IMR-90 (cell line): ENCODE data around the gene SLC35B3.

Experiments
- MXI1 ChIP-seq: IDR thresholded peaks from 2 replicates; pipeline ENCODE4 v1.6.1; 2012; ENCODE audit warnings: low read depth, mild to moderate bottlenecking, low read length, moderate library complexity, borderline replicate concordance
- RFX5 ChIP-seq: IDR thresholded peaks from 2 replicates; pipeline ENCODE4 v1.8.0; 2012; ENCODE audit warnings: low read depth, mild to moderate bottlenecking, low read length, moderate library complexity
- SMC3 ChIP-seq: fragments of 150-350 bp; IDR thresholded peaks from 2 replicates; pipeline ENCODE4 v1.6.1; 2016; ENCODE audit warnings: low read depth, mild to moderate bottlenecking, antibody characterized with exemption, low read length, moderate library complexity
- TF ChIP-seq, protein P1 (sequence below): conservative IDR thresholded peaks from 2 replicates; pipeline ENCODE4 v1.5.1; 2012; ENCODE audit warnings: mild to moderate bottlenecking, low read depth, low read length, improper control_type of control experiment

DNA sequence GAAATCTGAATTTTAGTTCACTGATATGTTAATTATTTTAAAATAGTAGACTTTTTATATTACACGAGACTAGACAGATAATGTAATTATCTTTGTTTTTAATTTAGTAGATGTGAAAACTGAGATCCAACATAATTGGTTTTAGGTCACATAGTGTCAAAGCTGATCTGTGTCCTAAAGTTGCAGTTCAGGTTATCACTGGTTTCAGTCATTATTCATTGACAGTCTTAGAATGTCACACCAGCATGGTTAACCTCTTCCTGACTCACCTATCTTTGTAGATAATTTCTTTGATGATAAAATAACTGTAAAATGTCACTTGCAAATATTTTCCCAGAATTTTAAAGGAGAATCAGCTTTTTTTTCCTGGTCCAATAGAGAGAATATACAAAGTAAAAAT is 48.3 kb upstream of the SLC35B3 start:
- TF ChIP-seq, protein P1, sequence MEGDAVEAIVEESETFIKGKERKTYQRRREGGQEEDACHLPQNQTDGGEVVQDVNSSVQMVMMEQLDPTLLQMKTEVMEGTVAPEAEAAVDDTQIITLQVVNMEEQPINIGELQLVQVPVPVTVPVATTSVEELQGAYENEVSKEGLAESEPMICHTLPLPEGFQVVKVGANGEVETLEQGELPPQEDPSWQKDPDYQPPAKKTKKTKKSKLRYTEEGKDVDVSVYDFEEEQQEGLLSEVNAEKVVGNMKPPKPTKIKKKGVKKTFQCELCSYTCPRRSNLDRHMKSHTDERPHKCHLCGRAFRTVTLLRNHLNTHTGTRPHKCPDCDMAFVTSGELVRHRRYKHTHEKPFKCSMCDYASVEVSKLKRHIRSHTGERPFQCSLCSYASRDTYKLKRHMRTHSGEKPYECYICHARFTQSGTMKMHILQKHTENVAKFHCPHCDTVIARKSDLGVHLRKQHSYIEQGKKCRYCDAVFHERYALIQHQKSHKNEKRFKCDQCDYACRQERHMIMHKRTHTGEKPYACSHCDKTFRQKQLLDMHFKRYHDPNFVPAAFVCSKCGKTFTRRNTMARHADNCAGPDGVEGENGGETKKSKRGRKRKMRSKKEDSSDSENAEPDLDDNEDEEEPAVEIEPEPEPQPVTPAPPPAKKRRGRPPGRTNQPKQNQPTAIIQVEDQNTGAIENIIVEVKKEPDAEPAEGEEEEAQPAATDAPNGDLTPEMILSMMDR: no peak
- no peak for TF ChIP-seq MXI1
- no peak for TF ChIP-seq RFX5
- no peak for TF ChIP-seq SMC3
